Measurements from ENCODE around the gene SMARCD3.

Gene SMARCD3

GRCh38 chr7:151193203-151193978, 55.1 kb downstream of the SMARCD3 start:
- DNase-seq (ENCODE audit: low read depth), result no peak
- H3K4me3 ChIP-seq (ENCODE audit: low read length), result no peak overlapping the region
- TF ChIP-seq, protein P1, sequence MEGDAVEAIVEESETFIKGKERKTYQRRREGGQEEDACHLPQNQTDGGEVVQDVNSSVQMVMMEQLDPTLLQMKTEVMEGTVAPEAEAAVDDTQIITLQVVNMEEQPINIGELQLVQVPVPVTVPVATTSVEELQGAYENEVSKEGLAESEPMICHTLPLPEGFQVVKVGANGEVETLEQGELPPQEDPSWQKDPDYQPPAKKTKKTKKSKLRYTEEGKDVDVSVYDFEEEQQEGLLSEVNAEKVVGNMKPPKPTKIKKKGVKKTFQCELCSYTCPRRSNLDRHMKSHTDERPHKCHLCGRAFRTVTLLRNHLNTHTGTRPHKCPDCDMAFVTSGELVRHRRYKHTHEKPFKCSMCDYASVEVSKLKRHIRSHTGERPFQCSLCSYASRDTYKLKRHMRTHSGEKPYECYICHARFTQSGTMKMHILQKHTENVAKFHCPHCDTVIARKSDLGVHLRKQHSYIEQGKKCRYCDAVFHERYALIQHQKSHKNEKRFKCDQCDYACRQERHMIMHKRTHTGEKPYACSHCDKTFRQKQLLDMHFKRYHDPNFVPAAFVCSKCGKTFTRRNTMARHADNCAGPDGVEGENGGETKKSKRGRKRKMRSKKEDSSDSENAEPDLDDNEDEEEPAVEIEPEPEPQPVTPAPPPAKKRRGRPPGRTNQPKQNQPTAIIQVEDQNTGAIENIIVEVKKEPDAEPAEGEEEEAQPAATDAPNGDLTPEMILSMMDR (conservative IDR thresholded peaks at IDR 0.05; ENCODE audit: low read length), result no peak

- TF ChIP-seq, protein P1 (conservative IDR thresholded peaks at IDR 0.05; ENCODE audit: low read length), result no peak
- DNase-seq (ENCODE audit: low read depth), result no peak
- no peak overlapping the region for H3K4me3 ChIP-seq (ENCODE audit: low read length)
Observed at GRCh38 chr7:151192002-151192539, 56.4 kb downstream of the SMARCD3 start.

- TF ChIP-seq, protein P1 (conservative IDR thresholded peaks at IDR 0.05; ENCODE audit: low read length), result no peak
- DNase-seq (ENCODE audit: low read depth), result no peak
- no peak overlapping the region for H3K4me3 ChIP-seq (ENCODE audit: low read length)
Observed at GRCh38 chr7:151191544-151191943, 57.0 kb downstream of the SMARCD3 start.

DNA sequence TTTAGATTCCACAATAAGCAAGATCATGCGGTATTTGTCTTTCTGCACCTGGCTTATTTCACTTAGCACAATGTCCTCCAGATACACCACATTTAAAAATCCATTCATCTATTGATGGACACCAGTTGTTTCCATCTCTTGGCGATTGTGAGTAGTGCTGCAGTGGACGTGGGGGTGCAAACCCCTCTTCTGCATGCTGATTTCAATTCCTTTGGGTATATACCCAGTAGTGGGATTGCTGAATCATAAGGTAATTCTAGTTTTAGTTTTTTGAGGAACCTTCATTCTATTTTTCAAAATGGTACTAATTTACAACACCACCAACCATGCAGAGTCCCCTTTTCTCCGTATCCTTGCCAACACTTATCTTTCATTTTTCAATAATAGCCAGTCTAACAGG, 59.5 kb downstream of the SMARCD3 start:
- DNase-seq (ENCODE audit: low read depth), result no peak
- H3K4me3 ChIP-seq (ENCODE audit: low read length), result no peak overlapping the region
- TF ChIP-seq, protein P1 (conservative IDR thresholded peaks at IDR 0.05; ENCODE audit: low read length), result no peak

Data from AG10803 (cell line).